ENCODE data around the gene CTU1. TPM values are rescaled to one million over a fixed set of nuclear protein-coding genes. Genes with fewer than 3 reads are reported as not detected.

CTU1 gene
- total RNA-seq, 1 experiment from 2014 or later = 11.3 TPM

GRCh38 chr19:51096473-51097165, 11.6 kb downstream of the CTU1 start:
- H3K4me3 Mint-ChIP-seq (ENCODE audit: low read depth, unreplicated experiment) = no peak overlapping the region
- no peaks in the 10 kb centered on the region for H3K27me3 Mint-ChIP-seq (ENCODE audit: unreplicated experiment)
- no TSS peak for BruUV-seq (replicated peaks)
- no peaks in the 10 kb centered on the region for H3K9me3 Mint-ChIP-seq (ENCODE audit: low read depth, unreplicated experiment)
- no peak overlapping the region for H3K27ac Mint-ChIP-seq (ENCODE audit: unreplicated experiment)
- CTCF ChIA-PET = interaction anchor here (0.9 to 1.9 kb wide), 5 partner anchors 76 to 540 kb away, joined by 3 to 37 read pairs (median 9); no protein-coding TSS in a partner anchor
- peaks cover 38% of the 10 kb centered on the region for H3K4me1 Mint-ChIP-seq (ENCODE audit: low read depth, unreplicated experiment)
- DNase-seq = peak; percentile 39
- peak; percentile 61 for TF ChIP-seq CTCF (IDR thresholded peaks at IDR 0.05; ENCODE audit: unreplicated experiment)
- intact Hi-C loops (cut with micrococcal nuclease; ENCODE audit: unreplicated experiment) = loop anchor here (1.0 to 5.0 kb wide), 4 partner anchors 75 to 294 kb away; no protein-coding TSS in a partner anchor
- peaks cover 35% of the 10 kb centered on the region for H3K36me3 Mint-ChIP-seq (ENCODE audit: insufficient read depth, unreplicated experiment)

- intact Hi-C loops (cut with micrococcal nuclease; ENCODE audit: unreplicated experiment) = loop anchor here (5.0 kb wide), 2 partner anchors 187 to 292 kb away; no protein-coding TSS in a partner anchor
- no peak overlapping the region for H3K4me3 Mint-ChIP-seq (ENCODE audit: low read depth, unreplicated experiment)
- H3K36me3 Mint-ChIP-seq (ENCODE audit: insufficient read depth, unreplicated experiment) = peaks cover 38% of the 10 kb centered on the region
- CTCF ChIA-PET = interaction anchor here (0.6 to 3.6 kb wide), 9 partner anchors 69 to 506 kb away, joined by 3 to 32 read pairs (median 4); partner anchors contain the start of gene KLK10
- peaks cover 46% of the 10 kb centered on the region for H3K4me1 Mint-ChIP-seq (ENCODE audit: low read depth, unreplicated experiment)
- H3K27me3 Mint-ChIP-seq (ENCODE audit: unreplicated experiment) = no peaks in the 10 kb centered on the region
- TF ChIP-seq CTCF (IDR thresholded peaks at IDR 0.05; ENCODE audit: unreplicated experiment) = peak; percentile 95
- BruUV-seq (replicated peaks) = no TSS peak
- DNase-seq = peak; percentile 56
- H3K9me3 Mint-ChIP-seq (ENCODE audit: low read depth, unreplicated experiment) = no peaks in the 10 kb centered on the region
- peak overlapping the region; percentile 27 for H3K27ac Mint-ChIP-seq (ENCODE audit: unreplicated experiment)
These were observed 13.4 kb downstream of the CTU1 start for GRCh38 chr19:51094696-51095279.

GRCh38 chr19:51093510-51094345, 14.5 kb downstream of the CTU1 start:
- CTCF ChIA-PET = interaction anchor here (1.4 to 3.6 kb wide), 3 partner anchors 68 to 76 kb away, joined by 3 to 32 read pairs (median 18); partner anchors contain the start of gene KLK10
- H3K4me3 Mint-ChIP-seq (ENCODE audit: low read depth, unreplicated experiment) = no peak overlapping the region

More at GRCh38 chr19:51093510-51094345, 14.5 kb downstream of the CTU1 start:
- BruUV-seq (replicated peaks) = no TSS peak
- Mint-ChIP-seq H3K4me1 (ENCODE audit: low read depth, unreplicated experiment) (peaks cover 46% of the 10 kb centered on the region), H3K27me3 (ENCODE audit: unreplicated experiment) (no peaks in the 10 kb centered on the region), H3K9me3 (ENCODE audit: low read depth, unreplicated experiment) (no peaks in the 10 kb centered on the region), H3K36me3 (ENCODE audit: insufficient read depth, unreplicated experiment) (peaks cover 29% of the 10 kb centered on the region), H3K27ac (ENCODE audit: unreplicated experiment) (peak overlapping the region; percentile 27)
- TF ChIP-seq CTCF (IDR thresholded peaks at IDR 0.05; ENCODE audit: unreplicated experiment) = no peak
- peak; percentile 26 for DNase-seq
- intact Hi-C loops (cut with micrococcal nuclease; ENCODE audit: unreplicated experiment) = no loop called here
